CD4-positive, alpha-beta T cell treated with Interleukin-4 for 4 hours (primary cell): ENCODE results near the gene XRCC5.
"Not testable (repeated sequence)": the region's sequence is repeated elsewhere in the genome, so short reads cannot be mapped to it uniquely, and the experiment has no call there.

Experiments
- DNase-seq: peaks from one replicate; pipeline ENCODE4 v3.0.0-alpha.2; 2020

XRCC5 gene

GRCh38 chr2:216108967-216109921, at the start of gene XRCC5:
TSS of gene XRCC5 (plus strand) at chr2:216109348. CDS start at chr2:216109437, 89 bp downstream.
- peak; percentile 96 for DNase-seq

GRCh38 chr2:216064014-216064630, 45.0 kb upstream of the XRCC5 start:
- no peak for DNase-seq

DNA sequence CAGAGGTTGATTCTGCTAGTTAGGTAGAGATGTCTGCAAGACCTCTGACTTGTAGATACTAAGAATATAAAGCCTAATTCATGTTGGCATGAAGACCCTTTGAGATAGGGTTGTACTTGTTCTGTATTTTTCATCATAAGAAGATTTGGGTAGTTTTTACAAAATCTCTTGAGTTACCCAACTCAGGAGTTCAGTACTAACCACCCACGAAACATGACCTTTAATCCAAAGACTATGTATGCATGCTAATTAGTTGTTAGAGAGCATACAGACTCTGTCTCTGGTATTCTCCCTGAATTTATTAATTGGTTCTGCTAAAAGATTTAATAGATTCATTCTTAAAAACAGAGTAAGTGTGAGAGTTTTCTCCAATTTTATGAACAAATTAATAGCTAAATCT, 44.5 kb upstream of the XRCC5 start:
- DNase-seq = no peak

DNA sequence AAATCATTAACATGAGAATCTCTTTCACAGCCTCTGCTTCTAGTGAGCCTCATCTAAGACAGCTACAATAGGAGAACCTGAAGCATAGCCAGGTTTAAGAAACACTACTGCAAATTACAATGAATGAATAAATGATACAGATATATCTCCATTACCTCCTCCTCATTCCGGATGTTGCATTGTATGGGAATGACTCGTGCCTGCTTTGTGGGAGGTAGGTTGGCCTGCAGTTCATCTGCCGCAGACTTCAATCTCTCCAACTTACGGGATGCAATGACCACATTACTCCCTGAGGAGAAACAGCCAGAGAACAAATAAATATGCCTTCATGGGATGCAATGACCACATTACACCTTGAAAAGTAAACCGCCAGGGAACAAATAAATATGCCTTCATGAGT, 42.9 kb upstream of the XRCC5 start:
- no peak for DNase-seq

DNA sequence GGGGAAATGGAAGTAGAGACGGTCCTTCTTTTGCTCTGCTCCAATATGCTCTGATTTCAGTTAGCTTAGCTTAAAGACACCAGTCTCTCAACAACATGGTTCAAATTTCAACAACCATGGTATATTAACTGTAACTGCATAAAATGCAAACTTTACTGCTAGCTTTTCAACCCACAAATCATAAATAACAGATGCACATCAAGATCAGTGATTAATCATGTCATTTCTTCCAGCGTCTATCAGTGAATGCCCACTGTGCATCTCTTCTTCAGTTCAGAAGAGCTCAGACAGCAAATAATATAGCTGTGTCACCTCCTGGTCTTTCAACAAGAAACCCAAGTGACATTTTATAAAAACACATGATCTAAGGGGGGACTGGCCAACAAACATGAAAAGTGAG, 40.1 kb upstream of the XRCC5 start:
- DNase-seq = no peak

DNA sequence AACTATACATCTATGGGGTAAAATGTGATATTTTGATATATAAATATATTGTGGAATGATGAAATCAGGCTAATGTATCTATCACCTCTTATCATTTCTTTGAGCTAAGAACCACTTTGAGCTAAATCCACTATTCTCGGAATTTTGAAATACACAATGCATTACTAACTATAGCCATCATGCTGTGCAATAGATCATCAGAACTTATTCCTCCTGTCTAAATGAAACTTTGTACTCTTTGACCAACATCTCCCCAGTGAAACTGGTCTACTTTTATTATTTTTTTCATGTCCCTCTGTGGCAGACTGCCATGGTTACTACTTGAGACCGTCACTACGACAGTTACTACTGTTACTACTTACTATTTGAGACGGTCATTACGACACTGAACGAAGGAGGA, 39.0 kb upstream of the XRCC5 start:
- DNase-seq = no peak

GRCh38 chr2:216071111-216071851, 37.9 kb upstream of the XRCC5 start:
- no peak for DNase-seq

- DNase-seq = no peak
Measured at GRCh38 chr2:216072473-216072872, 36.7 kb upstream of the XRCC5 start.

- DNase-seq = no peak
Measured at GRCh38 chr2:216073773-216074172, 35.4 kb upstream of the XRCC5 start.

GRCh38 chr2:216074380-216074779, 34.8 kb upstream of the XRCC5 start:
- no peak for DNase-seq

- no peak for DNase-seq
Measured at GRCh38 chr2:216074794-216075193, 34.4 kb upstream of the XRCC5 start.

GRCh38 chr2:216075510-216076485, 33.4 kb upstream of the XRCC5 start:
- no peak for DNase-seq

DNA sequence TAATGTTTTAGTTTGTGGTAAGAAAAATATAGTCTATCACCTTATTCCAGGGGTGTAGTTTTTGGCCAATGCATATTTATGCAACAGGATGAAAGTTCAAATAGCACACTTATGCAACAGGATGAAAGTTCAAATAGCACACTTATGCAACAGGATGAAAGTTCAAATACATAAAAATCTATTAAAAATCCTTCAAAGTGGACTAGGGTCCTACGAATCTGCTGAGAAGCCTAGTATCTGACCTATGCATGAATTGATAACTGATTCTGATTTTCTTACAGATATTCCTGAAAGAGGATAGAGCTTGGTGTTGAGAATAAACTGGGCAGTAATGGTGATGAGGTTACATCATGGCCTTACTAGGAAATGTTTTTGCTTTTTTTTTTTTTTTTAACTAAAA, 30.4 kb upstream of the XRCC5 start:
- no peak for DNase-seq

- DNase-seq = not testable (repeated sequence)
Measured at GRCh38 chr2:216080048-216080447, 29.1 kb upstream of the XRCC5 start.

GRCh38 chr2:216081012-216081411, 28.1 kb upstream of the XRCC5 start:
- no peak for DNase-seq

GRCh38 chr2:216081487-216082116, 27.5 kb upstream of the XRCC5 start, which contains the start of the genes PECR and TMEM169:
TSS of gene PECR (minus strand) at chr2:216081809. CDS start at chr2:216081741, 68 bp downstream.
TSS of gene TMEM169 (plus strand) at chr2:216081919. CDS start at chr2:216095964, 14,045 bp downstream.
- peak; percentile 65 for DNase-seq

GRCh38 chr2:216082117-216082711, 26.9 kb upstream of the XRCC5 start:
- DNase-seq = no peak

- no peak for DNase-seq
Measured at GRCh38 chr2:216082805-216083204, 26.3 kb upstream of the XRCC5 start.

- no peak for DNase-seq
Measured at GRCh38 chr2:216083464-216084281, 25.5 kb upstream of the XRCC5 start.

DNA sequence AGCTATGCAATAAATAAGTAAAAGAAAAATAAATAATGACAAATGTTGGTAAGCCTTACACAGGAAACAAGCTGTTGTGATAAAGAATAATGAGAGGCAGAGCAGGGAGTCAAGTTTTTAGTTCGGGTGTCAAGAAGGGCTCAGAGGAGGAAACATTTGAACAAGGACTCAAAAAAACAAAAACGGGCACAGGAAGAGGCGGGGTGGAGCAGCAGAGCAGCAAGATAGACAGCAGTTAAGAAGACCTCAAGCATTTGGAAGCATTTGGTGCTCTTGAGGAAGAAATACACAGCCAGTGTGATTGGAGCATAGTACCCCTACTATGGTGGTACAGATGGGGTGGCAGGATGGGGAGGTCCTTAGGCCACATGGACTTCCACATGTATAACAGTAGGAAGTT, 24.6 kb upstream of the XRCC5 start:
- DNase-seq = peak; percentile 43
